Gastrocnemius medialis (tissue), 4 donors: ENCODE measurements around the gene STARD7. TPM values are rescaled to one million over a fixed set of nuclear protein-coding genes. Genes with fewer than 3 reads are reported as not detected.
"Not testable (repeated sequence)": the region's sequence is repeated elsewhere in the genome, so short reads cannot be mapped to it uniquely, and the experiment has no call there.

Experiments
- ATAC-seq, 2 donors: fragments of 150-250 bp; one replicate each; pipeline ENCODE4 v1.9.1; 2016
- DNase-seq, 2 donors: peaks; one replicate each; pipeline ENCODE4 v3.0.0-alpha.2; 2019
- H3K27ac ChIP-seq, 4 donors: fragments of 200-600 bp; sonication (generic); 1 replicate in 1 of 4; 2 replicates in 3 of 4; pipeline ENCODE4 v1.5.1; 2016 to 2018; ENCODE audit warnings: mild to moderate bottlenecking in 2 of 4, moderate library complexity in 1 of 4
- H3K27me3 ChIP-seq, 3 donors: fragments of 200-600 bp; sonication (generic) in 2 of 3; 1 replicate in 1 of 3; 2 replicates in 2 of 3; pipeline versions ENCODE4 v1.5.1 to v1.6.0; 2016 to 2019; ENCODE audit warnings: mild to moderate bottlenecking in 1 of 3, moderate library complexity in 1 of 3
- H3K36me3 ChIP-seq, 2 donors: fragments of 200-600 bp; sonication (generic) in 1 of 2; one replicate each; pipeline ENCODE4 v1.5.1; 2017 to 2018
- H3K4me1 ChIP-seq, 2 donors: fragments of 200-600 bp; sonication (generic) in 1 of 2; one replicate each; pipeline ENCODE4 v1.5.1; 2016 to 2017; ENCODE audit warnings: mild to moderate bottlenecking in 2 of 2
- H3K4me3 ChIP-seq, 4 donors: fragments of 200-600 bp; sonication (generic) in 3 of 4; 1 replicate in 1 of 4; 2 replicates in 3 of 4; pipeline ENCODE4 v1.5.1; 2016 to 2019; ENCODE audit warnings: mild to moderate bottlenecking in 2 of 4
- H3K9me3 ChIP-seq, 3 donors: fragments of 200-600 bp; sonication (generic) in 2 of 3; 1 replicate in 1 of 3; 2 replicates in 2 of 3; pipeline ENCODE4 v1.5.1; 2016 to 2019
- POLR2A ChIP-seq, 2 donors: fragments of 450-650 bp; IDR thresholded peaks; one replicate each; pipeline ENCODE4 v1.6.1; 2017; ENCODE audit warnings: antibody characterized with exemption in 2 of 2, mild to moderate bottlenecking in 2 of 2, moderate library complexity in 2 of 2
- in situ Hi-C, 4 donors: fragments of 200-750 bp; cut with MboI; loops; one replicate each; pipeline versions ENCODE4 v1.15.0 to v1.8.0; 2017; ENCODE audit warnings: low sequenced_read_pairs in 4 of 4
- intact Hi-C: fragments of 100-400 bp; cut with DNase I; formaldehyde crosslinking; loops from one replicate; pipeline ENCODE4 v1.15.1; 2023; ENCODE audit warnings: low total_unique reads
- total RNA-seq, 4 donors: library from RNA; depleted of rRNA; stranded (reverse); fragments of >200 nt; gene quantifications; one replicate each; pipeline versions ENCODE4 v1.1.0 to v1.2.3, GENCODE V29; 2016
- TF ChIP-seq, protein P1 (sequence below), 5 experiments: fragments of 450-650 bp in 3 of 5; fragments of 200-600 bp in 2 of 5; sonication (generic) in 2 of 5; IDR thresholded peaks in 4 of 5; conservative IDR thresholded peaks in 1 of 5; 1 replicate in 4 of 5; 2 replicates in 1 of 5; pipeline ENCODE4 v1.5.1; 2016 to 2019; ENCODE audit warnings: antibody characterized with exemption in 5 of 5, mild to moderate bottlenecking in 3 of 5, moderate library complexity in 3 of 5

The STARD7 gene
- total RNA-seq, 4 donors from 2014 or later = 237 to 512 (median 313) TPM

DNA sequence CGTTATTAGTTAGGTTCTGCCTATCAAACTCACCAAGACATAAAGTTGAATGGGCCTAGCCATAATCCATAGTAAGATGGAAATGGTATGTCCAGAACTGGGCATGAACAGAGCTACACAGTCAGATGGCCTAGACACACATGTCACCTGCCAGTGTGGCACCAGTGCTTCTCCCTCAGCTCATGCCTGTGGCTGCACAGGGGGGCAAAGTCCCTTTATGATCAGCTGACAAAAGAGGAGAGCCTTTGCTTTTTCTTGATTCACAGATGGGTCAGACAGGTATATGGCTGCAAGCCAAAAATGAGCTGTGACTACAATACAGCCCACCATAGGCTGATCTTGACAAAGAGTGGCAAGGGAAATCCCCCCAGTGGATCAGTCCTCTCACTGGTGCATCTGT lies 28.3 kb upstream of the STARD7 start:
- in situ Hi-C loops = no loop called here
- Histone ChIP-seq H3K9me3 (no peaks in the 10 kb centered on the region), H3K4me1 (peaks cover 36 to 37% of the 10 kb centered on the region in 2 donors), H3K36me3 (no peaks in the 10 kb centered on the region), H3K27me3 (no peaks in the 10 kb centered on the region), H3K27ac (no peak overlapping the region), H3K4me3 (no peak overlapping the region)
- DNase-seq = peak in 1 of 2 donors; percentile 3
- TF ChIP-seq, protein P1, sequence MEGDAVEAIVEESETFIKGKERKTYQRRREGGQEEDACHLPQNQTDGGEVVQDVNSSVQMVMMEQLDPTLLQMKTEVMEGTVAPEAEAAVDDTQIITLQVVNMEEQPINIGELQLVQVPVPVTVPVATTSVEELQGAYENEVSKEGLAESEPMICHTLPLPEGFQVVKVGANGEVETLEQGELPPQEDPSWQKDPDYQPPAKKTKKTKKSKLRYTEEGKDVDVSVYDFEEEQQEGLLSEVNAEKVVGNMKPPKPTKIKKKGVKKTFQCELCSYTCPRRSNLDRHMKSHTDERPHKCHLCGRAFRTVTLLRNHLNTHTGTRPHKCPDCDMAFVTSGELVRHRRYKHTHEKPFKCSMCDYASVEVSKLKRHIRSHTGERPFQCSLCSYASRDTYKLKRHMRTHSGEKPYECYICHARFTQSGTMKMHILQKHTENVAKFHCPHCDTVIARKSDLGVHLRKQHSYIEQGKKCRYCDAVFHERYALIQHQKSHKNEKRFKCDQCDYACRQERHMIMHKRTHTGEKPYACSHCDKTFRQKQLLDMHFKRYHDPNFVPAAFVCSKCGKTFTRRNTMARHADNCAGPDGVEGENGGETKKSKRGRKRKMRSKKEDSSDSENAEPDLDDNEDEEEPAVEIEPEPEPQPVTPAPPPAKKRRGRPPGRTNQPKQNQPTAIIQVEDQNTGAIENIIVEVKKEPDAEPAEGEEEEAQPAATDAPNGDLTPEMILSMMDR (IDR thresholded peaks at IDR 0.05 in 4 of 5, conservative IDR thresholded peaks at IDR 0.05 in 1 of 5) = no peak
- TF ChIP-seq POLR2A (IDR thresholded peaks at IDR 0.05) = no peak
- intact Hi-C loops = no loop called here
- ATAC-seq = no peak

DNA sequence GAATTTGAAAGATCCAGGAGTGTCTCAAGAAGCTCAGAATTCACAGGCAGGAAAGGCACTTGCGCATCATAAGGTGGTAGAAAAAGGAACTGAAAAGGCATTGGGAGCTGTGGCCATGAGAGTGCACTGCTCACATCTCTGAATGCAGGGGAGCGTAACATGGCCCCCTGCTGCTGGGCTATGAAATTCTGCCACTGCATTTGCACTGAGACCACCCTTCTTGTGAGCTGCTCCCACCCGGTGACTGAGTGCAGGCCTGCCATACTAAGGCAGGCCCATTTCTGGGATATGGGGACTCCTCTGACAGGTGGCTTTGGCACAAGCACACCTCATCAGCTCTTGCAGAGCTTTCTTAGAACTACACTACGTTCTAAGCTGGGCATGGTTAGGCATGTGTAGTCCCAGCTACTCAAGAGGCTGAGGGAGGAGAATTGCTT lies 25.3 kb upstream of the STARD7 start:
- H3K9me3 ChIP-seq = no peaks in the 10 kb centered on the region
- no peak overlapping the region for H3K4me3 ChIP-seq
- no peak for ATAC-seq
- H3K27me3 ChIP-seq = no peaks in the 10 kb centered on the region
- peak in 1 of 2 donors; percentile 8 for DNase-seq
- TF ChIP-seq, protein P1 (IDR thresholded peaks at IDR 0.05 in 4 of 5, conservative IDR thresholded peaks at IDR 0.05 in 1 of 5) = no peak
- TF ChIP-seq POLR2A (IDR thresholded peaks at IDR 0.05) = no peak
- H3K4me1 ChIP-seq = peaks cover 10 to 14% of the 10 kb centered on the region in 2 donors
- no peaks in the 10 kb centered on the region for H3K36me3 ChIP-seq
- no peak overlapping the region for H3K27ac ChIP-seq
- intact Hi-C loops = no loop called here
- in situ Hi-C loops = no loop called here

DNA sequence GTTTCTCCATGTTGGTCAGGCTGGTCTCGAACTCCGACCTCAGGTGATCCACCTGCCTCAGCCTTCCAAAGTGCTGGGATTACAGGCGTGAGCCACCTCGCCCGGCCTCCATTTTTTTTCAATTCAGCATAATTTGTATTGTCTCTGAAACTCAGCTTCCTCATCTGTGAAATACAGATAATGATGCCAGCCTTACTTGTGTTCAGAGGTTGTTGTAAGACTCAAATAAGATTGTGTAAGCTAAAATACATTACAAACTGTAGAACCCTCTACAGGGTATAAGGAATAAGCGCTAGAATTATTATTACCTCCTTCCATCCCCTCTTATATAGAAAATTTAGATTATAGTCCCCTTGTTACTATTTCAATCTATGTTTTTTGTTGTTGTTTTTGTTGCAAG lies 24.8 kb upstream of the STARD7 start:
- Histone ChIP-seq H3K4me3 (no peak overlapping the region), H3K4me1 (peaks cover 8 to 9% of the 10 kb centered on the region in 2 donors), H3K27me3 (no peaks in the 10 kb centered on the region), H3K27ac (no peak overlapping the region), H3K9me3 (no peaks in the 10 kb centered on the region), H3K36me3 (no peaks in the 10 kb centered on the region)
- intact Hi-C loops (no loop called here), in situ Hi-C loops (no loop called here)
- ATAC-seq = no peak
- TF ChIP-seq, protein P1 (IDR thresholded peaks at IDR 0.05 in 4 of 5, conservative IDR thresholded peaks at IDR 0.05 in 1 of 5) = no peak
- DNase-seq = no peak

DNA sequence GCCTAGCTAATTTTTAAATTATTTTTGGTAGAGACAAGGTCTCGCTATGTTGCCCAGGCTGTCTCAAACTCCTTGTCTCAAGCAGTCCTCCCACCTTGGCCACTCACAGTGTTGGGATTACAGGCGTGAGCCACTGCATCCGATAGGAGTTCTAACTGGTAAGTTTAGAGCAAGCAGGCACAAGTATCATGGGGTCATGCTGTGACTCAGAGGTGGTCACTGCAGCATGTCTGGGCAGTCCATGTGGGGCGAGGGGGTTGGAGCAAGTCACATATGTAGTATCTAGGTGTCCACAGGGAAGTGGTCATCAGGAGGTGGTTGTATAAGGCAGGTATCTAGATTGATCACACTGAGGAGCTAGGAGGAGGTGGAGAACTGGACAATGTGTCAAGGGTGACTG lies 22.7 kb upstream of the STARD7 start:
- intact Hi-C loops = no loop called here
- TF ChIP-seq POLR2A (IDR thresholded peaks at IDR 0.05) = no peak
- Histone ChIP-seq H3K27ac (no peak overlapping the region), H3K27me3 (no peaks in the 10 kb centered on the region), H3K9me3 (no peaks in the 10 kb centered on the region), H3K36me3 (no peaks in the 10 kb centered on the region), H3K4me1 (peaks cover 4 to 7% of the 10 kb centered on the region in 2 donors), H3K4me3 (no peak overlapping the region)
- DNase-seq (no peak), ATAC-seq (no peak)
- in situ Hi-C loops = no loop called here

DNA sequence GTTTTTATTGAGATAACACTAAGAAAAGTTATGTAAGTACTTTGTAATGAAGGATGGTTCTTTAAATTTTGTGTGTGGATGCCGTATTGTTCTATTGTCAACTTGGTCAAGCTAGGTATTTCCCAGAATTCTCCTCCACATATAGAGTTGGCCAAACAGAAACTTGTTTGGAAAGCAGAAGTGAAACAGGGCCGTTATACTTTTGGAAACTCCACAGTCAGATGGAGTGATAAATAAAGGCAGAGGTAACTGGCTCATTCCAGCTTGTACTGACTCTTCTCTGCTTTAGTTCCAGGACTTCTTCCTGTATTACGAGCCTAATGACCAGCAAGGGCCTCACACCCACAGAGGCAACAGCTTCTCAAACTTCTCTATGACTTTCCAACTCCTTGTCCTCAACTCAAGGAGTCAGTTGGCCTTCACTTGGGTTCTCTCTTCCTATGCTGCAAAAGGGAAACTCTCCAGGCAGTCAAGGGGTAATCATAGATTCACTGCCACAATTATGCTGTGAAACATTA lies 16.4 kb upstream of the STARD7 start:
- H3K9me3 ChIP-seq = no peaks in the 10 kb centered on the region
- H3K4me3 ChIP-seq = no peak overlapping the region
- TF ChIP-seq, protein P1 (IDR thresholded peaks at IDR 0.05 in 4 of 5, conservative IDR thresholded peaks at IDR 0.05 in 1 of 5) = no peak
- DNase-seq (no peak), ATAC-seq (no peak)
- intact Hi-C loops (no loop called here), in situ Hi-C loops (no loop called here)
- no peaks in the 10 kb centered on the region for H3K36me3 ChIP-seq
- H3K4me1 ChIP-seq = peaks cover 4 to 10% of the 10 kb centered on the region in 2 donors
- H3K27ac ChIP-seq = peak overlapping the region in 2 of 4 donors; percentile 17 to 33
- H3K27me3 ChIP-seq = no peaks in the 10 kb centered on the region

DNA sequence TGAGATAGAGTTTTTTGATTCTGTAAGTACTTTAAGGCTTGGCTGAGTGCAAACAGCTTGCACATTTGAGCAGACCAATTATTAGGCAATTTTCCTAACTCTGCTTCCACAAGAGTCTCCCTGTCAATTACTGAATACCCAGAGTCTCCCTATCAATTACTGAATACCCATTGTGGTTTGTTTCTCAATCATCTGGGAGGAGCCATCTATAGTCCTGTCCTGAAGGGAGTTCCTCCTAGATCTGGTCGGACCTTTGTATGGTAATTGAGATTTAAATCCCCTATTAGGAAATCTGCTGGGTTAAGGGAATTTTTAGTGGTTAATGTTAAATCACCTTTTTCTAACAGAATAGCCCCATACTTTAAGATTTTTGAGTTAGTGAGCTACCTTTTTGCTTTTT lies 12.5 kb upstream of the STARD7 start:
- DNase-seq, in situ Hi-C loops, ATAC-seq, H3K9me3 ChIP-seq, intact Hi-C loops, H3K36me3 ChIP-seq, H3K27me3 ChIP-seq, H3K4me3 ChIP-seq: not testable (repeated sequence)
- Histone ChIP-seq H3K4me1 (peaks cover 30 to 32% of the 10 kb centered on the region in 2 donors), H3K27ac (peak overlapping the region in 2 of 4 donors; percentile 87)

DNA sequence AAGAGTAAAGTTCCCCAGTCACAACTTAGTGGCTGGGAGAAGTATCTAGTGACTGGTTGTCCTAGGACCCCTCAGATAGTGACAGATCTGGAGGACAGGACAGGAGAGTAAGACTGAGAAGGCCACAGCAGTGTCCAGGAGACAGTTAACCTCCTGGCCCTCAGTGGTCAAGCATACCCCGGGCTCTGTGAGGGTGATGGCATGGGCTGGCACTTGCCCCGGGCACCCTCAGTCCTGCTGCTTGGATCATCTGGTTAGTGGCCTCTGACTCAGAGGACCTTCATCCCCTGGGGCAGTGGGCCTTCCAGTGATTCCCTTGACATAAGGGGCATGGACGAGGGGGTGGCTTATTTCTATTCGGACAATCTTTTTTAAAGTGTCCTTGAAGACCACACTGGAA lies 11.3 kb upstream of the STARD7 start:
- DNase-seq = peak in 1 of 2 donors; percentile 65
- intact Hi-C loops = loop anchor here (2.0 kb wide), 1 partner anchor 21 kb away; no protein-coding TSS in a partner anchor
- ATAC-seq = not testable (repeated sequence)

More for the DNA sequence above, 11.3 kb upstream of the STARD7 start:
- H3K4me3 ChIP-seq, H3K9me3 ChIP-seq, H3K27me3 ChIP-seq, in situ Hi-C loops, H3K36me3 ChIP-seq: not testable (repeated sequence)
- H3K4me1 ChIP-seq = peaks cover 29 to 32% of the 10 kb centered on the region in 2 donors
- peak overlapping the region; percentile 87 to 89 (median 87) for H3K27ac ChIP-seq
